ENCODE results near the gene ASB18.

ASB18 gene

GRCh38 chr2:236180831-236181453 lies 83.3 kb downstream of the ASB18 start:
- H3K4me2 ChIP-seq (ENCODE audit: low read depth, low read length), result no peak overlapping the region
- H3K4me3 ChIP-seq (ENCODE audit: low read length), result no peak overlapping the region

GRCh38 chr2:236180076-236180816 lies 84.0 kb downstream of the ASB18 start:
- no peak overlapping the region for H3K4me2 ChIP-seq (ENCODE audit: low read depth, low read length)
- no peak for DNase-seq

More at GRCh38 chr2:236180831-236181453, 83.3 kb downstream of the ASB18 start:
- Histone ChIP-seq H3K9me2 (replicated peaks; ENCODE audit: insufficient read depth, low read length) (no peaks in the 10 kb centered on the region), H2AFZ (ENCODE audit: low read length) (no peak overlapping the region), H3K36me3 (replicated peaks; ENCODE audit: insufficient read depth, low read length) (no peaks in the 10 kb centered on the region), H3F3A (ENCODE audit: insufficient read depth, low read length) (no peaks in the 10 kb centered on the region), H3K4me1 (ENCODE audit: low read length) (no peaks in the 10 kb centered on the region), H3K9ac (ENCODE audit: low read length) (no peak overlapping the region), H3K9me3 (replicated peaks; ENCODE audit: insufficient read depth, low read length) (no peaks in the 10 kb centered on the region), H3K27me3 (replicated peaks; ENCODE audit: insufficient read depth, low read length) (0 out of 2 replicates have a peak, but pooled peaks cover under 1% of the 10 kb centered on the region), H3K79me2 (ENCODE audit: low read length) (no peaks in the 10 kb centered on the region), H4K20me1 (ENCODE audit: insufficient read depth, low read length) (no peaks in the 10 kb centered on the region), H3K27ac (ENCODE audit: low read length) (no peak overlapping the region)
- TF ChIP-seq CTCF (IDR thresholded peaks at IDR 0.05; ENCODE audit: low read length), result peak; percentile 59
- no peak for TF ChIP-seq EZH2phosphoT487 (IDR thresholded peaks at IDR 0.05; ENCODE audit: low read length)
- no peak for TF ChIP-seq EZH2 (optimal IDR thresholded peaks at IDR 0.05; ENCODE audit: low read depth, low read length)
- DNase-seq, result peak; percentile 32

GRCh38 chr2:236179236-236180075 lies 84.8 kb downstream of the ASB18 start:
- H3K79me2 ChIP-seq (ENCODE audit: low read length), result no peaks in the 10 kb centered on the region
- no peaks in the 10 kb centered on the region for H3F3A ChIP-seq (ENCODE audit: insufficient read depth, low read length)
- no peak overlapping the region for H3K27ac ChIP-seq (ENCODE audit: low read length)
- TF ChIP-seq CTCF (IDR thresholded peaks at IDR 0.05; ENCODE audit: low read length) (no peak), EZH2phosphoT487 (IDR thresholded peaks at IDR 0.05; ENCODE audit: low read length) (no peak), EZH2 (optimal IDR thresholded peaks at IDR 0.05; ENCODE audit: low read depth, low read length) (no peak)
- H3K4me3 ChIP-seq (ENCODE audit: low read length), result no peak overlapping the region
- H3K9me2 ChIP-seq (replicated peaks; ENCODE audit: insufficient read depth, low read length), result no peaks in the 10 kb centered on the region
- peaks cover 16% of the 10 kb centered on the region for H3K27me3 ChIP-seq (replicated peaks; ENCODE audit: insufficient read depth, low read length)
- no peak for DNase-seq
- H3K4me2 ChIP-seq (ENCODE audit: low read depth, low read length), result no peak overlapping the region
- H4K20me1 ChIP-seq (ENCODE audit: insufficient read depth, low read length), result no peaks in the 10 kb centered on the region
- no peaks in the 10 kb centered on the region for H3K36me3 ChIP-seq (replicated peaks; ENCODE audit: insufficient read depth, low read length)
- H2AFZ ChIP-seq (ENCODE audit: low read length), result no peak overlapping the region
- H3K9ac ChIP-seq (ENCODE audit: low read length), result no peak overlapping the region
- H3K4me1 ChIP-seq (ENCODE audit: low read length), result no peaks in the 10 kb centered on the region
- H3K9me3 ChIP-seq (replicated peaks; ENCODE audit: insufficient read depth, low read length), result no peaks in the 10 kb centered on the region

More at GRCh38 chr2:236180076-236180816, 84.0 kb downstream of the ASB18 start:
- Histone ChIP-seq H2AFZ (ENCODE audit: low read length) (no peak overlapping the region), H3K9me2 (replicated peaks; ENCODE audit: insufficient read depth, low read length) (no peaks in the 10 kb centered on the region), H3K79me2 (ENCODE audit: low read length) (no peaks in the 10 kb centered on the region), H3K27ac (ENCODE audit: low read length) (no peak overlapping the region), H3K9me3 (replicated peaks; ENCODE audit: insufficient read depth, low read length) (no peaks in the 10 kb centered on the region), H3K9ac (ENCODE audit: low read length) (no peak overlapping the region), H3K4me1 (ENCODE audit: low read length) (no peaks in the 10 kb centered on the region), H3F3A (ENCODE audit: insufficient read depth, low read length) (no peaks in the 10 kb centered on the region), H3K4me3 (ENCODE audit: low read length) (no peak overlapping the region), H4K20me1 (ENCODE audit: insufficient read depth, low read length) (no peaks in the 10 kb centered on the region), H3K36me3 (replicated peaks; ENCODE audit: insufficient read depth, low read length) (no peaks in the 10 kb centered on the region), H3K27me3 (replicated peaks; ENCODE audit: insufficient read depth, low read length) (peaks cover 8% of the 10 kb centered on the region; the same call in 1 of the 2 replicates)
- no peak for TF ChIP-seq EZH2phosphoT487 (IDR thresholded peaks at IDR 0.05; ENCODE audit: low read length)
- TF ChIP-seq CTCF (IDR thresholded peaks at IDR 0.05; ENCODE audit: low read length), result no peak
- TF ChIP-seq EZH2 (optimal IDR thresholded peaks at IDR 0.05; ENCODE audit: low read depth, low read length), result no peak
